NCI-H446 treated with DMSO at 0.1 percent for 48 hours (cell line): ENCODE results near the gene SCN4A.

Source experiments
- DNase-seq: peaks from one replicate; lab custom pipeline; 2025; lab: John Stamatoyannopoulos, UW

Gene SCN4A

GRCh38 chr17:64001763-64002529 is 29.2 kb upstream of the SCN4A start:
- no peak for DNase-seq

- DNase-seq = no peak
Measured at GRCh38 chr17:64001091-64001579, 28.4 kb upstream of the SCN4A start.

GRCh38 chr17:63999680-64000531 is 27.2 kb upstream of the SCN4A start:
- DNase-seq = no peak

- no peak for DNase-seq
Measured at GRCh38 chr17:63998721-63999679, 26.3 kb upstream of the SCN4A start.

- DNase-seq = no peak
Measured at GRCh38 chr17:63998050-63998720, 25.5 kb upstream of the SCN4A start, which contains the start of gene PRR29. TSS of gene PRR29 (plus strand) at chr17:63998351. CDS start at chr17:63998365, 14 bp downstream.

GRCh38 chr17:63997341-63998048 is 24.8 kb upstream of the SCN4A start:
- no peak for DNase-seq

- DNase-seq = no peak
Measured at GRCh38 chr17:63996430-63997182, 23.9 kb upstream of the SCN4A start.

GRCh38 chr17:63995626-63996025 is 22.9 kb upstream of the SCN4A start:
- DNase-seq = no peak

- DNase-seq = no peak
Measured at GRCh38 chr17:63993368-63993985, 20.8 kb upstream of the SCN4A start.

- DNase-seq = no peak
Measured at GRCh38 chr17:63991611-63992010, 18.9 kb upstream of the SCN4A start.

GRCh38 chr17:63989622-63990345 is 17.1 kb upstream of the SCN4A start:
- DNase-seq = no peak

- DNase-seq = no peak
Measured at GRCh38 chr17:63988741-63989621, 16.3 kb upstream of the SCN4A start.

- no peak for DNase-seq
Measured at GRCh38 chr17:63988127-63988478, 15.4 kb upstream of the SCN4A start.

- no peak for DNase-seq
Measured at GRCh38 chr17:63987221-63988126, 14.8 kb upstream of the SCN4A start.

GRCh38 chr17:63986821-63987220 is 14.1 kb upstream of the SCN4A start:
- DNase-seq = no peak

GRCh38 chr17:63985387-63986140 is 12.8 kb upstream of the SCN4A start:
- DNase-seq = no peak
